ENCODE measurements around the gene PPP1R3G. TPM values are rescaled to one million over a fixed set of nuclear protein-coding genes. Genes with fewer than 3 reads are reported as not detected.

Gene PPP1R3G
- total and polyA plus RNA-seq, 4 donors: 0.10 to 1.5 (median 0.43) TPM

DNA sequence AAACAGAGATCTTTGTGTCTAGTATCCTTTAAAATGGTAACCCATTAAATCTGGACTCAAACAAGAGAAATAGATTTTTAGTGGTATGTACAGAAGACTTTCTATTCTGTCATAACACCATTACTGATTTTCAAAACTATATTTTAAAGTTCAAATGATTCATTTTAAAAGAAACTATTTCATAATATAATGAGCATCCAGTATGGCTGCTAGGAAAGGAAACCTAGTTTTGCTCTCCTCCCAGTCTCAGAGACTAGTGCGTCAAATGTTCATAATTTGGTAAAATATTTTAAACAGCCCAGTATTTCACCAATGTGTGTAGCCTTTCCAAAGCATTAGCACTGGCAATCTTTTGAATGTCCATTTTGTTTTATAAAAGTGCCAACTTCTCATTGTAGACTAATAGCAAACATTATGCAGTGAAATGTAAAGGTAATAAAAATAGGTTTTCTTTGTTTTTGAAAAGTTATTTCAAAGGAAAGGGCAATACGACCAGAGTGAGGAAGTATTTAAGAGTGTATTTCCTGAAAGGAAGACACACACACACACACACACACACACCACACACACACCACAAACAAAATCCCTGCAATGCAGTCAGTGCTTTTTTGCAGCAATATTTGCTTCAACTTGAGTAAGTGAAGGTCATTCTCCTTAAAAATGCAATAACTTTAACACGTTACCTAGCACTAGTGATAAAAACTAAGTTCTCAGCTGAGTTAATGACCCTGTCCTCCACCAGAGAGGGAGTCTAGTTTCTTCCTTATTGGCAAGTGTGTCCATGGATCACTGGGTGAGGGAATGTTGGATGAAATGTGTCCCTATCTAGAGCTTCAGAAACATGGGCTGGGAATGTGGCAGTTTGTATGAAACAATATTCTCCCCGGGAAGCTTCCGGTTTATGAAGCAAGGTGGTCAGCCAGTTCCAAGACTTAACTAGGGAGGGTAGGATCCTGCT lies 4.6 kb downstream of the PPP1R3G start:
- TF ChIP-seq, protein P1, sequence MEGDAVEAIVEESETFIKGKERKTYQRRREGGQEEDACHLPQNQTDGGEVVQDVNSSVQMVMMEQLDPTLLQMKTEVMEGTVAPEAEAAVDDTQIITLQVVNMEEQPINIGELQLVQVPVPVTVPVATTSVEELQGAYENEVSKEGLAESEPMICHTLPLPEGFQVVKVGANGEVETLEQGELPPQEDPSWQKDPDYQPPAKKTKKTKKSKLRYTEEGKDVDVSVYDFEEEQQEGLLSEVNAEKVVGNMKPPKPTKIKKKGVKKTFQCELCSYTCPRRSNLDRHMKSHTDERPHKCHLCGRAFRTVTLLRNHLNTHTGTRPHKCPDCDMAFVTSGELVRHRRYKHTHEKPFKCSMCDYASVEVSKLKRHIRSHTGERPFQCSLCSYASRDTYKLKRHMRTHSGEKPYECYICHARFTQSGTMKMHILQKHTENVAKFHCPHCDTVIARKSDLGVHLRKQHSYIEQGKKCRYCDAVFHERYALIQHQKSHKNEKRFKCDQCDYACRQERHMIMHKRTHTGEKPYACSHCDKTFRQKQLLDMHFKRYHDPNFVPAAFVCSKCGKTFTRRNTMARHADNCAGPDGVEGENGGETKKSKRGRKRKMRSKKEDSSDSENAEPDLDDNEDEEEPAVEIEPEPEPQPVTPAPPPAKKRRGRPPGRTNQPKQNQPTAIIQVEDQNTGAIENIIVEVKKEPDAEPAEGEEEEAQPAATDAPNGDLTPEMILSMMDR (IDR thresholded peaks at IDR 0.05; ENCODE audit: control extremely low read depth, extremely low read depth): no peak
- peaks cover 4 to 15% (median 10%) of the 10 kb centered on the region in 3 donors for H3K27me3 ChIP-seq (ENCODE audit: control insufficient read depth in 3 of 3, insufficient read depth in 3 of 3, low read length in 2 of 3)
- peaks cover 0 to 3% (median 0%) of the 10 kb centered on the region in 4 donors for H3K9me3 ChIP-seq (ENCODE audit: control insufficient read depth in 4 of 4, insufficient read depth in 3 of 4, low read length in 3 of 4)
- no peak for ATAC-seq (ENCODE audit: insufficient read depth, low FRiP score)
- no peak for DNase-seq
- no peaks in the 10 kb centered on the region for H3K36me3 ChIP-seq (ENCODE audit: control insufficient read depth in 4 of 4, insufficient read depth in 4 of 4, low read length in 4 of 4)
- WGBS, 2 donors: 53 to 60% methylated on average over 5 of the region's 5 CpGs
- H3K9ac ChIP-seq (ENCODE audit: insufficient read depth in 1 of 2, low read length in 2 of 2): no peak overlapping the region
- H3K27ac ChIP-seq (ENCODE audit: low read depth in 1 of 2, low read length in 1 of 2): no peak overlapping the region
- H3K4me3 ChIP-seq: no peak overlapping the region
- H3K4me1 ChIP-seq (ENCODE audit: control insufficient read depth in 5 of 5, insufficient read depth in 5 of 5, low read length in 5 of 5): peaks cover 0 to 17% (median 5%) of the 10 kb centered on the region in 5 donors

DNA sequence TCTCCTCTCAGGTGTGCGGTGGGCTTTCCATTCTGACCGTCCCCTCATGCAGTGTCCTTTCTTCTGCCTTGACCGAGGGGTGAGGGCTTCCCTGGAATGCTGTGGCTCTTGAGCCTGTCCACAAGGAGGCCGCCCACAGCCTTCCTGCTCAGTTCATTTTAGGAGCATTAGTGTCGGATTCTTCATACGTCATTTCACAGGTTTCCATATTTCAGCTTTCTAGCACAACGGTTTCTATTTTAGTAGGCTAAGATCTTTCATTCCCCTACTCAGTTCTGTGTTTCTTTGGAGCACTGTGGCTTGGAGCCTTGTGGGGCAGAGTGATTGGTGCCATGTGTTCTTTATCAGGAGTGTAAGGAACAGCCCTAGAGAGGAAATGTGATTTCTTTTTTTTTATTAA lies 5.5 kb downstream of the PPP1R3G start:
- Histone ChIP-seq H3K4me3 (no peak overlapping the region), H3K9ac (ENCODE audit: insufficient read depth in 1 of 2, low read length in 2 of 2) (no peak overlapping the region), H3K4me1 (ENCODE audit: control insufficient read depth in 5 of 5, insufficient read depth in 5 of 5, low read length in 5 of 5) (peaks cover 0 to 14% (median 5%) of the 10 kb centered on the region in 5 donors), H3K9me3 (ENCODE audit: control insufficient read depth in 4 of 4, insufficient read depth in 3 of 4, low read length in 3 of 4) (peaks cover 0 to 3% (median 0%) of the 10 kb centered on the region in 4 donors), H3K27ac (ENCODE audit: low read depth in 1 of 2, low read length in 1 of 2) (no peak overlapping the region), H3K36me3 (ENCODE audit: control insufficient read depth in 4 of 4, insufficient read depth in 4 of 4, low read length in 4 of 4) (no peaks in the 10 kb centered on the region), H3K27me3 (ENCODE audit: control insufficient read depth in 3 of 3, insufficient read depth in 3 of 3, low read length in 2 of 3) (peaks cover 4 to 15% (median 10%) of the 10 kb centered on the region in 3 donors)
- TF ChIP-seq, protein P1 (IDR thresholded peaks at IDR 0.05; ENCODE audit: control extremely low read depth, extremely low read depth): no peak
- 83 to 88% methylated on average over 7 of the region's 7 CpGs for WGBS, 2 donors
- no peak for ATAC-seq (ENCODE audit: insufficient read depth, low FRiP score)
- DNase-seq: no peak

DNA sequence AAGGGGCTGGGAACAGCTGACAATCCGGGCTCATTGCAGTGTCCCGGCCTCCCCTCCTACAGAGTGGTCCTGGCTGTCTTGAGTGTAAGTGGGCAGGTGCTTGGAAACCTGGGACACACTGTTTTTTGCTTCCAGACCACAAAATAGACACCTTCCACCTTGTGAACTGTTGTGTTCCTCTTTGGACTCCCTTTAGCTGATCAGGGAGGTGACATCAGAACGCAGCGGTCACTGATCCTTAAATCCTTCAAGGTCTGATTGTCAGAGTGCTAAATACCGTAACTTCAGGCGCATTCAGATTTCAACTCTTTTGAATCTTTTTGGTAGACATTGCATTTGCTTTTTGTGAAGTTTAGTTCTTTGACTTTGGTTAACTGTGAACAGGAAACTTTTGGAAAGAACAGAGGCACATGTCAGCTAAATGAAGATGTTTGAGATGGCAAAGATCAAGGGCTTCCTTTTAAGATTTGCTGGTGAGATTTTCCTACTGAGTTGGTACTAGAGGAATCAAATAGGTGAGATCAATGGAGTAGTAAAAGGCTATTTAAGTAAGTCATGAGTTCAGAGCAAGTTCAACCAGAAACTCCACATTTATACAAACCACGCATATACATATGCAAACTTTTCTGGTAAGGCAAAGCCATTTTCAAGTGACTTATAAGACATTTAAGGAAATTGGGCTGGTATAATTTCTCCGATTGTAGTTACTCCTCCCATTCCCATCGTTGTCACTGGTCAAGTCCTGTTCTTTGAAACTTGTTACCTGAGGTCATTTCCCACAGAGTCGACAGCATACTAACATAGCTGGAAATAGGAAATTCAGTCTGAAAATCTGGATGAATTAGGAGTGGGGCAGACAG lies 6.3 kb downstream of the PPP1R3G start:
- TF ChIP-seq, protein P1 (IDR thresholded peaks at IDR 0.05; ENCODE audit: control extremely low read depth, extremely low read depth): no peak
- H3K4me1 ChIP-seq (ENCODE audit: control insufficient read depth in 5 of 5, insufficient read depth in 5 of 5, low read length in 5 of 5): peaks cover 0 to 7% (median 3%) of the 10 kb centered on the region in 5 donors
- no peak overlapping the region for H3K4me3 ChIP-seq
- no peak overlapping the region for H3K27ac ChIP-seq (ENCODE audit: low read depth in 1 of 2, low read length in 1 of 2)
- H3K36me3 ChIP-seq (ENCODE audit: control insufficient read depth in 4 of 4, insufficient read depth in 4 of 4, low read length in 4 of 4): no peaks in the 10 kb centered on the region
- peaks cover 0 to 12% (median 10%) of the 10 kb centered on the region in 3 donors for H3K27me3 ChIP-seq (ENCODE audit: control insufficient read depth in 3 of 3, insufficient read depth in 3 of 3, low read length in 2 of 3)
- no peak overlapping the region for H3K9ac ChIP-seq (ENCODE audit: insufficient read depth in 1 of 2, low read length in 2 of 2)
- H3K9me3 ChIP-seq (ENCODE audit: control insufficient read depth in 4 of 4, insufficient read depth in 3 of 4, low read length in 3 of 4): peaks cover 0 to 1% (median 0%) of the 10 kb centered on the region in 4 donors
- DNase-seq: no peak
- no peak for ATAC-seq (ENCODE audit: insufficient read depth, low FRiP score)
- 85 to 91% methylated on average over 10 of the region's 10 CpGs for WGBS, 2 donors
